ENCODE measurements around the gene FOLR1. TPM values are rescaled to one million over a fixed set of nuclear protein-coding genes. Genes with fewer than 3 reads are reported as not detected.

Gene FOLR1
- total RNA-seq, 1 donor, result 0.36 TPM

DNA sequence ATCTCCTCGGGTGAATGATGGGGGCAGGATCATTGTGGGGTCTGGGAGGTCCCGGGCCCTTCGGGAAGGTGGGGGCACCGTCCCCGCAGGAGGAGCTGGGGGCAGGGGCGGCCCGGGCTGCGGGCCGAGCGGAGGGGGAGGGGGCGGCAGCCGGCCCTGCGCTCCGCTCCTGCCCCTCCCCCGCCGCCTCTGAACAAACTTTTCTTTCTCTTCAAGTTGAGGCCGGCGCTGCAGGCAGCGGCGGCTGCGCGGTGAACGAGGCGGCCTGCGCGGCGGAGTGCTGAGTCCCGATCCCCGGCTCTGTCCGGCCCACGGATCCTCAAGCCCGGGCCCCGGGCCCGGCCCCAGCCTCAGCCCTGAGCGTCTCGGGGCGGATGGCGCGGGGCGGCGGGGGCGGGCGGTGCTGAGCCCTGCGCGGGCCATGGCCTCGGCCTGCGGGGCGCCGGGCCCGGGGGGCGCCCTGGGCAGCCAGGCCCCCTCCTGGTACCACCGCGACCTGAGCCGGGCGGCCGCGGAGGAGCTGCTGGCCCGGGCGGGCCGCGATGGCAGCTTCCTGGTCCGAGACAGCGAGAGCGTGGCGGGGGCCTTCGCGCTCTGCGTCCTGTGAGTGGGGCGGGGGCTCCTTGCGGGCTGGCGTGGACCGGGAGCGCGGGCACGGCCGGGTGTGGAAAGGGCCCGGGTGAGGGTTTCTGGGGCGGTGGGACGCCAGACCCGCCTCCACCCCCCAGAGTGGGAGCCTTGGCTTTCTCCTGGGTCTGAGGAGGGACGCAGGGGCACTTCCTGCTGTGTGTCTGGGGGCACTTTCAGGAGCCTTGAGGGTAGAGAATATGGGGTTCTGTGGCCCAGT lies 32.8 kb downstream of the FOLR1 start, which contains the start of gene INPPL1:
Gene INPPL1, plus strand, starts transcription at position 204 of the 847 bp plus-strand sequence. Its CDS starts 218 bp downstream, at position 422.
- DNase-seq (ENCODE audit: insufficient read length, low spot score, missing footprints), result peak; percentile 93
- Histone ChIP-seq H3K4me1 (ENCODE audit: insufficient read depth, low read length) (peaks cover 16% of the 10 kb centered on the region), H3K27ac (ENCODE audit: low read depth, low read length) (peak within 1 kb of the TSS; percentile 74), H3K4me2 (ENCODE audit: insufficient read depth, low read length) (peak within 1 kb of the TSS; percentile 93), H3K36me3 (ENCODE audit: insufficient read depth, low read length) (peaks cover 27% of the 10 kb centered on the region), H3K27me3 (ENCODE audit: insufficient read depth, low read length) (no peaks in the 10 kb centered on the region), H2AFZ (ENCODE audit: low read length) (peak within 1 kb of the TSS; percentile 90), H4K20me1 (ENCODE audit: insufficient read depth, low read length) (peaks cover 43% of the 10 kb centered on the region), H3K79me2 (ENCODE audit: insufficient read depth, low read length) (peaks cover 51% of the 10 kb centered on the region), H3K9me3 (ENCODE audit: low read depth, low read length) (no peaks in the 10 kb centered on the region), H3K4me3 (ENCODE audit: insufficient read depth, low read length) (peak within 1 kb of the TSS; percentile 95)
- TF ChIP-seq, protein P1, sequence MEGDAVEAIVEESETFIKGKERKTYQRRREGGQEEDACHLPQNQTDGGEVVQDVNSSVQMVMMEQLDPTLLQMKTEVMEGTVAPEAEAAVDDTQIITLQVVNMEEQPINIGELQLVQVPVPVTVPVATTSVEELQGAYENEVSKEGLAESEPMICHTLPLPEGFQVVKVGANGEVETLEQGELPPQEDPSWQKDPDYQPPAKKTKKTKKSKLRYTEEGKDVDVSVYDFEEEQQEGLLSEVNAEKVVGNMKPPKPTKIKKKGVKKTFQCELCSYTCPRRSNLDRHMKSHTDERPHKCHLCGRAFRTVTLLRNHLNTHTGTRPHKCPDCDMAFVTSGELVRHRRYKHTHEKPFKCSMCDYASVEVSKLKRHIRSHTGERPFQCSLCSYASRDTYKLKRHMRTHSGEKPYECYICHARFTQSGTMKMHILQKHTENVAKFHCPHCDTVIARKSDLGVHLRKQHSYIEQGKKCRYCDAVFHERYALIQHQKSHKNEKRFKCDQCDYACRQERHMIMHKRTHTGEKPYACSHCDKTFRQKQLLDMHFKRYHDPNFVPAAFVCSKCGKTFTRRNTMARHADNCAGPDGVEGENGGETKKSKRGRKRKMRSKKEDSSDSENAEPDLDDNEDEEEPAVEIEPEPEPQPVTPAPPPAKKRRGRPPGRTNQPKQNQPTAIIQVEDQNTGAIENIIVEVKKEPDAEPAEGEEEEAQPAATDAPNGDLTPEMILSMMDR (IDR thresholded peaks at IDR 0.05; ENCODE audit: extremely low read depth, low read depth, low read length), result no peak

DNA sequence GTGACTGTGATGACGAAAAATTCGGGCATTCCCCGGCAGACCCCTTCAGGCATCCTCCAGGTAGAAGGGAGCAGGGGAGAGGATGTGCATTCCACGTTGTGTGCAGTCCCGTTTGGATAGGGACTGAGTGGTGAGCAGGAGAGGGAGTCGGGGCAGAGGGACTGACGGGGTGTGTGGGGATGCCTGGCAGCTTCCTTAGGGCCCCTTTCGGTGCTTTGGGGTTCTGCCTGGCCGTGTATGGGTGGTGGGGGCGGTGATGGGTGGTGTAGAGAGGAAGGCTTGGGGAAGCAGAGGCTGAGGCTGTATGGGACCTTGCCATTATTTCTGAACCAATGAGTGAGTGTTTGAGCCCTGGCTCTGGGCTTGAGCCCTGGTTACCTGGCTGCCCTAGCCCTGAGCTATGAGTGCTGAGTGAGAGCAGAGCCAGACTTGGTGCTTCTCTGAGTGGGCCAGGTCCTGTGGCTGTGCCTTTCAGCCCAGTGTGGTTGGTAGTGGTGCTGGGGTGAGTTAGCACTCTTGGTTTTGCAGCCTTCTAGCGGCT lies 33.5 kb downstream of the FOLR1 start:
- H2AFZ ChIP-seq (ENCODE audit: low read length), result no peak overlapping the region
- H3K4me2 ChIP-seq (ENCODE audit: insufficient read depth, low read length), result peak overlapping the region; percentile 82
- H3K27ac ChIP-seq (ENCODE audit: low read depth, low read length), result peak overlapping the region; percentile 17
- H3K4me3 ChIP-seq (ENCODE audit: insufficient read depth, low read length), result peak overlapping the region; percentile 95
- peaks cover 51% of the 10 kb centered on the region for H3K79me2 ChIP-seq (ENCODE audit: insufficient read depth, low read length)
- H3K4me1 ChIP-seq (ENCODE audit: insufficient read depth, low read length), result peaks cover 16% of the 10 kb centered on the region
- DNase-seq (ENCODE audit: insufficient read length, low spot score, missing footprints), result peak; percentile 74
- TF ChIP-seq, protein P1 (IDR thresholded peaks at IDR 0.05; ENCODE audit: extremely low read depth, low read depth, low read length), result no peak
- H4K20me1 ChIP-seq (ENCODE audit: insufficient read depth, low read length), result peaks cover 50% of the 10 kb centered on the region
- peaks cover 34% of the 10 kb centered on the region for H3K36me3 ChIP-seq (ENCODE audit: insufficient read depth, low read length)
- no peaks in the 10 kb centered on the region for H3K27me3 ChIP-seq (ENCODE audit: insufficient read depth, low read length)
- H3K9me3 ChIP-seq (ENCODE audit: low read depth, low read length), result no peaks in the 10 kb centered on the region

DNA sequence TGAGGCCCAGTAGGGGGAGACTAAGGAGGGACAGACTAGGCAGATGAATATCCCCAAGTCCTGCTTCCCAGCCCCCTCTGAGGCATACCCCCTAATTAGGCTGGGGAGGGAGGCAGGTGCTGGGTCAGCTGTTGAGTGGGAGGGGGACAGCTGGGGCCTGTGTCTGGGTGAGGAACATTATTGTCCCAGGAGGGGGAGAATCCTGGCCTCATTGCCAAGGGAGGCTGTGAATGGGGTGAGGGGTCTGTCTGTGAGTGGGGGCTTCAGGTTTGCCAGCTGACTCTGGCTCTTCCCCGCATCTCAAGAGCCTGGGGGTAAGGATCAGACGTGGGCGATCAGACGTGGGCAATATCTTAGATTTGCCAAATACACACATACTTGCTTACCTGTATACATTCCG lies 34.8 kb downstream of the FOLR1 start:
- Histone ChIP-seq H3K4me3 (ENCODE audit: insufficient read depth, low read length) (no peak overlapping the region), H3K4me2 (ENCODE audit: insufficient read depth, low read length) (no peak overlapping the region), H3K4me1 (ENCODE audit: insufficient read depth, low read length) (peaks cover 16% of the 10 kb centered on the region), H4K20me1 (ENCODE audit: insufficient read depth, low read length) (peaks cover 60% of the 10 kb centered on the region), H3K36me3 (ENCODE audit: insufficient read depth, low read length) (peaks cover 46% of the 10 kb centered on the region), H3K27ac (ENCODE audit: low read depth, low read length) (no peak overlapping the region), H2AFZ (ENCODE audit: low read length) (no peak overlapping the region), H3K27me3 (ENCODE audit: insufficient read depth, low read length) (no peaks in the 10 kb centered on the region), H3K9me3 (ENCODE audit: low read depth, low read length) (no peaks in the 10 kb centered on the region), H3K79me2 (ENCODE audit: insufficient read depth, low read length) (peaks cover 54% of the 10 kb centered on the region)
- no peak for DNase-seq (ENCODE audit: insufficient read length, low spot score, missing footprints)
- TF ChIP-seq, protein P1 (IDR thresholded peaks at IDR 0.05; ENCODE audit: extremely low read depth, low read depth, low read length), result no peak

Measured in osteoblast (primary cell).